Sciatic nerve (tissue), 2 donors: ENCODE results near the gene RNF215. TPM values are rescaled to one million over a fixed set of nuclear protein-coding genes. Genes with fewer than 3 reads are reported as not detected.

ENCODE experiments used
- ATAC-seq: fragments of 200-7000 bp; cut with Tn5 transposase; one replicate; pipeline ENCODE4 v1.9.1; 2020; ENCODE audit warnings: mild to moderate bottlenecking, moderate library complexity
- DNase-seq: peaks from one replicate; pipeline ENCODE4 v3.0.0-alpha.2; 2020; ENCODE audit warnings: low spot score
- intact Hi-C: fragments of 100-400 bp; cut with DNase I; formaldehyde crosslinking; loops from one replicate; pipeline ENCODE4 v1.14.2; 2022
- total RNA-seq: library from RNA; stranded (reverse); fragmentation: NEBNext Ultra II Directional; extraction: Animal tissue kit (Norgen Biotek cat#: 25700); gene quantifications from one replicate; pipeline ENCODE4 v1.2.1, GENCODE V29; 2021
- donor health status: DM: no; HTN: no; CAD: no.
- donor health status: DM: no; HTN: no; CAD: no.

Gene RNF215
- total RNA-seq = 25.5 TPM

GRCh38 chr22:30386960-30387827, at the start of gene RNF215:
RNF215 (minus strand) TSS chr22:30387411; CDS start chr22:30387313, 98 bp downstream.
- intact Hi-C loops = loop anchor here (2.0 to 5.0 kb wide), 2 partner anchors 100 to 124 kb away; partner anchors contain the start of gene CASTOR1
- DNase-seq = peak; percentile 91
- ATAC-seq = peak; percentile 88

DNA sequence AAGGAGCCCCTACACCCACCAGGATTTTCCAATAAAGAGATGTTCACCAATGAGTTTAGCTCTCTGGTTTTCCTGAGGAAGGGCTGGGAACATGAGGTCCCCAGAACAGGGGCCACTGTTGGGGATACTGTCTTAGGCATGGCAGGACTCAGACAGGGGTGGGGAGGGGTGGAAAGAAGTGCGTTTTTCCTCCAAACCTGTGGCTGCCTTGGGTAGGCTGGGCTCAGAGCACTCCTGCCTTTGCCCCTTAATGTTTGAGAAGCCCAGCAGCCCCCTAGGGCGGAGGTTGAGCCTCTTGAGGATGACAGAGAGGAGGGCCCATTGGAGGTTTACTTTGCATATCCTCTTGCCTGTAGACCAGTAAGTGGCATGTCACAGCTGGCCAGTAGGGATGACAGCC, 49.0 kb upstream of the RNF215 start:
- ATAC-seq (no peak), DNase-seq (no peak)
- intact Hi-C loops = no loop called here

DNA sequence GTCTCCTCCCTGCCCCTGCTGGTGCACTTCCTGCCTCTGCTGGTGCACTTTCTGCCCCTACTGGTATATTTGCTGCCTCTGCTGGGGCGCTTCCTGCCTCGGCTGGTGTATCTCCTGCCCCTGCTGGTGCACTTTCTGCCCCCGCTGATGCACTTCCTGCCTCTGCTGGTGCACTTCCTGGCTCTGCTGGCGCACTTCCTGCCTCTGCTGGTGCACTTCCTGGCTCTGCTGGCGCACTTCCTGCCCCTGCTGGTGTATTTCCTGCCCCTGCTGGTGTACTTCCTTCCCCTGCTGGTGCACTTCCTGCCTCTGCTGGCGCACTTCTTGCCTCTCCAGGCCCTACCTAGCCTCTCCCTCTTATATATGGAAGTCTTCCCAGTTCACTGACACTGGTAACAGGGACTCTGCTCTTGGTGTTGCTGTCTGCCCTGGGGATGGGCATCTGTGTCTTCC, 48.5 kb upstream of the RNF215 start:
- no peak for DNase-seq
- intact Hi-C loops = no loop called here
- peak; percentile 60 for ATAC-seq

- intact Hi-C loops = no loop called here
- DNase-seq = no peak
- ATAC-seq = no peak
Observed at GRCh38 chr22:30434843-30435242, 47.6 kb upstream of the RNF215 start.

GRCh38 chr22:30433773-30434172, 46.6 kb upstream of the RNF215 start:
- DNase-seq (no peak), ATAC-seq (no peak)
- intact Hi-C loops = no loop called here

DNA sequence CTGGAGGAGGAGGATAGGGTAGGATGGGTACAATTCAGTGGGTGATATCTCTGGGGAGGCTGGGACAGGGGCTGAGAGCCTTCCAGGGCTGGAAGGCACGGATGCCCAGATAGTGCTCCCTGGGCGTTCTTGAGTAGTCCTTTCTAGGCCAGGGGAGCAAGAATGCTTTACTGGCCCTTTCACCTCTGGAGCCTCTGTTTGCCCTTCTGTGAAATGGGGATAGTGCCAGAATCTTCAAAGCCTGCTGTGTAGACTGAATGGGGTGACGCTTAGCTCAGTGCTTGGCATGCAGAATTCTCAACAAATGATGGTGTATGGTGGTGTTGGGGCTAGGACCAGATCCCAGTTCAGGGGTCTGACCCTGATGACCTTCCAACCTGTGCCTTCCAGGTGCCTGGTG, 46.0 kb upstream of the RNF215 start:
- intact Hi-C loops = no loop called here
- DNase-seq = no peak

GRCh38 chr22:30432520-30432919, 45.3 kb upstream of the RNF215 start:
- no peak for DNase-seq
- intact Hi-C loops = no loop called here
- ATAC-seq = no peak

More for the DNA sequence above, 46.0 kb upstream of the RNF215 start:
- ATAC-seq = no peak

DNA sequence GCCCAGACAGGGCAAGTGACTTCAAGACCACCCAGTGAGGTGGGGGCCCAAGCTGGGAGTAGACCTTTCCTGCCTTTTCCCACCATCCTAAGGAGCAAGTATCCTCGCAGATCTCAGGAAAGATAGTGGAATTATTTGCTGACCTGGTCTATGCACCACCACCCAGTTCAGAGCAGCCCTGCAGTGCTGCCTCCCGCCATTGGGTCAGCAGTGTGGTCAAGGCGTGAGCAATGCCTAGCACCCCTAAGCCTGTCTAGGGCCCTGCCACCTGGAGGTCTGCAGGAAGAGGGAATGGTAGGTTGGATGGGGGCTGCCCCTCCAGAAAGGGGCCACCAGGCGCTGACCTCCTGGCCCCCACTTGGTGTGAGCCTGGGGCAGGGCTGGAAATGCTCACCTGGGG, 44.9 kb upstream of the RNF215 start:
- DNase-seq = no peak
- intact Hi-C loops = no loop called here
- ATAC-seq = no peak

DNA sequence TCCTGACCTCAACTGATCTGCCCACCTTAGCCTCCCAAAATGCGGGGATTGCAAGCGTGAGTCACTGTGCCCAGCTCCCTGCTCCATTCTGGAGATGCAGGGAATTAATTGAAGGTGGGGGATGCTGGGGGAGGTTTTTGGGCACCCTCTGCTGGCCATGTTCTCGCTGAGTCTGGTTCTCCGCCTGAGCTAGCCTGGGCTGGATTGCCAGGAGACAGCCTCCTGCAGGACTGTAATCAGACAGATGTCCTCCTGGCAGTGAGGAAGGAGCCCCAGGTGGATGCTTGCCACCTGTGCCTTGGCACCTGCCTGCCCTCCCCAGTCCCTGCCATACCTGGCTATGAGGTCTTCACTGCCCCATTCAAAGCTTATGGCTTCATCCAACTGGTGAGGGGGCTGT, 43.7 kb upstream of the RNF215 start:
- ATAC-seq = no peak

GRCh38 chr22:30429887-30430286, 42.7 kb upstream of the RNF215 start:
- no peak for DNase-seq
- intact Hi-C loops = no loop called here
- ATAC-seq = no peak

More for the DNA sequence above, 43.7 kb upstream of the RNF215 start:
- no peak for DNase-seq
- intact Hi-C loops = no loop called here

GRCh38 chr22:30427871-30428270, 40.7 kb upstream of the RNF215 start:
- ATAC-seq (no peak), DNase-seq (no peak)
- intact Hi-C loops = no loop called here

DNA sequence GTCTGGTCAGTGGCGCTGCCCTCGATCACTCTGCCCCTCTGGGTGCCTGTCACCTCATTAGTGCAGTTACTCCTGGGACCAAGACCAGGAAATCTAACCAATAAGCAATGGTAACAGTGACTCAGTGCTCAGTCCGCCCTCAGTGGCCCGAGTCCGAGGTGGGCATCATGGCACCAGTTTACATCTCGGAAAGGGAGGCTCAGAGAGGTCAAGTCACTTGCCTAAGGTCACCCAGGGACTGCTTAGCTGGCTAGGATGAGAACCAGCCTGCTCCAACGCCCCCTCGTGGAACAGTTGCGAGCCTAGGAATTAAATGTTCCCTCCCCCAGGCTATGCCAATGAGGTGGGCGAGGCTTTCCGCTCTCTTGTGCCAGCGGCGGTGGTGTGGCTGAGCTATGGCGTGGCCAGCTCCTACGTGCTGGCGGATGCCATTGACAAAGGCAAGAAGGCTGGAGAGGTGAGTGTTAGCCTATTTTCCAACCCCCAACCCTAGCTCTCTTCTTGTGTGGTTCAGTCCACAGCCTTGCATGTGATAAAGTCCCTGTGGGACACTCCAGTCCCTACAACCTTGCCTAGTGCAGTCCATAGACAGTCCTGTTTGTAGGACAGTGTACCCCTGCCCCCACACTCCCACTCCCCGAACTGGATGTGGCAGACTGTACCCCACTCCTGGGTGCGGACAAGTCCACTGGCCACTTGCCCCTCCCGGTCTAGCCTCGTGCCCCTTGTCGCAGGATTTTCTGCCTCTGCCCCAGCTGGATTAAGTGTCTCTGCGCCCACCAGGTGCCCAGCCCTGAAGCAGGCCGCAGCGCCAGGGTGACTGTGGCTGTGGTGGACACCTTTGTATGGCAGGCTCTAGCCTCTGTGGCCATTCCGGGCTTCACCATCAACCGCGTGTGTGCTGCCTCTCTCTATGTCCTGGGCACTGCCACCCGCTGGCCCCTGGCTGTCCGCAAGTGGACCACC, 39.5 kb upstream of the RNF215 start:
- DNase-seq = peak; percentile 88
- ATAC-seq = no peak
- intact Hi-C loops = no loop called here

DNA sequence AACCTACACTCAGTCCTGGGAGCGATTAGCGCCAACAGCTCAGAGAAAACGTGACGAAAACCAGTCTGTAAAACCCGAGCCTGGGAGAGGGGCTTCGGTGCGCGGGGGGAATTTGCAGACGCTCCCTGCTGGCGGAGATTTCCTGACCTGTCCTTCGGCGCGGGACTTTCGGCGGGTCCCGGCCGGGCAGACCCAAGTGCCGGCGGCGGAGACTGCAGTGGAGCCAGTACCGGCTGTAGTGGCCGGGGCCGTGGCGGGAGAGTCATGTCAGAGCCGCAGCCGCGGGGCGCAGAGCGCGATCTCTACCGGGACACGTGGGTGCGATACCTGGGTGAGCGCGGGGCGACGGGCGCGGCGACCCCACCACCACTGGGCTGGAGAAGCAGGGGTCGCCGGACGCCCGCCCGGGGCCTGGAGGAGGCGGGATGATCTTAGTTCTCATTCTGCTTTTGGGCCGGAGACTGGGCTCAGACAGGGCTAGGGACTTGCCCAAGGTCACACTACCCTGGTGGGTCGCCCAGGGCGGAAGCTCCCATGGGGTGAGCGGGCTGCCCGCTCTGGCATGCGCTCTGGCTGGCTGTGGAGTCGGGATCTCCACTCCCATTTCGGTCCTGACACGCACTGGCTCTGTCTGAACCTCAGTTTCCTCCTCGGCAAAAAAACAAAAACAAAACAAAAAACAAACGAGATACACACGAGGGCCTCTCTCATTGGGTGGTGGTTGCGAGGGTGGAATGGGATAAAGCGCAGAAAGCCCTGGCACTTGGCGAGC, 38.6 kb upstream of the RNF215 start, which contains the start of gene MTFP1:
Gene MTFP1, plus strand, starts transcription at position 153 of the 772 bp plus-strand sequence. Its CDS starts 112 bp downstream, at position 265.
- ATAC-seq (no peak), DNase-seq (peak; percentile 74)
- intact Hi-C loops = no loop called here

GRCh38 chr22:30425327-30425615, 38.1 kb upstream of the RNF215 start:
- intact Hi-C loops = no loop called here
- no peak for ATAC-seq

GRCh38 chr22:30424534-30425326, 37.5 kb upstream of the RNF215 start:
- ATAC-seq (no peak), DNase-seq (no peak)
- intact Hi-C loops = no loop called here

More at GRCh38 chr22:30425327-30425615, 38.1 kb upstream of the RNF215 start:
- DNase-seq = no peak

DNA sequence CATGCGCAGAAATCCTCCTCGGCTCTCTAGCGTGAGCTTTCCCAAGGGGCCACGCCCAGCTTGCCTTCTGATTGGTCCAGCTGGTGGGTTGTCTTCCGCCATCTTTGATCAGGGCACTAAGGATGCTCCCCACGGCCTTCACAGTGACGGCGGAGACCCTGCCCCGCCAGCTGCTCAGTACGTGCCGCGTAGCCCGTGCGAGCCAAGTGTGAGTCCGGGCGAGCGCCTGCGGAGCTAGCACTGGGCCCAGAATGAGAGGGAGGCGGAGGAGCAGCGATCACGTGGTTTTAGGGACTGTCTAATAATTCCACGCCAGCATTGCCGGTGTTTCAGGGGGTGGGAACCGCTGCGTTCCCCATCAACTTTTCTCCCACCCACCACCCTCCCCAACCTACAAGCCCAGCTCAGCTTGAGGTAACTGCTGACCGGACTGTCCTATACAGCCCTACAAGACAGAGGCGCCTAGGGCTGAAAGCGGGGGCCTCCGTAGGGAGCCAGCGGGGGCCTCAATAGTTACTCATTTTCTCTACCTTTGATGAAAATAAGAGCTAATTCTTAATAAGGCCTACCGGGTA, 36.8 kb upstream of the RNF215 start:
- peak; percentile 99 for DNase-seq
- peak; percentile 97 for ATAC-seq
- intact Hi-C loops = loop anchor here (2.0 kb wide), 1 partner anchor 25 kb away; no protein-coding TSS in a partner anchor

- ATAC-seq (peak; percentile 77), DNase-seq (peak; percentile 85)
- intact Hi-C loops = loop anchor here (2.0 kb wide), 1 partner anchor 25 kb away; no protein-coding TSS in a partner anchor
Observed at GRCh38 chr22:30423301-30423958, 36.2 kb upstream of the RNF215 start.
